Measurements from ENCODE around the gene MARK4. TPM values are rescaled to one million over a fixed set of nuclear protein-coding genes. Genes with fewer than 3 reads are reported as not detected.

Gene MARK4
- total and polyA plus RNA-seq, 2 experiments from 2014 or later, result 16.6 to 38.6 TPM

- peaks cover 7% of the 10 kb centered on the region; the same call in 1 of the 2 replicates for H3K4me1 ChIP-seq (ENCODE audit: insufficient read depth)
- H3K4me2 ChIP-seq, result peak overlapping the region; percentile 92
- Mint-ChIP-seq H3K4me3 (peak overlapping the region; percentile 77), H3K4me1 (peaks cover 16% of the 10 kb centered on the region), H3K27ac (no peak overlapping the region), H3K36me3 (ENCODE audit: low read depth) (no peaks in the 10 kb centered on the region), H3K27me3 (ENCODE audit: insufficient read depth, low read depth, poor library complexity) (peaks cover 21% of the 10 kb centered on the region), H3K9me3 (no peaks in the 10 kb centered on the region)
- ATAC-seq (peak; percentile 42), DNase-seq (ENCODE audit: low spot score) (peak; percentile 61)
- peak overlapping the region; percentile 80 for H3K4me3 ChIP-seq
- H2AFZ ChIP-seq, result no peak overlapping the region
- H3K27me3 ChIP-seq (ENCODE audit: insufficient read depth), result peaks cover 20% of the 10 kb centered on the region
- H3F3A ChIP-seq (replicated peaks; ENCODE audit: low read depth), result peaks cover 4% of the 10 kb centered on the region; the same call in 1 of the 2 replicates
- no peaks in the 10 kb centered on the region for H3K9me2 ChIP-seq (ENCODE audit: insufficient read depth)
- peaks cover 16% of the 10 kb centered on the region for H4K20me1 ChIP-seq (replicated peaks; ENCODE audit: insufficient read depth)
- peaks cover 27% of the 10 kb centered on the region for H3K79me2 ChIP-seq (replicated peaks; ENCODE audit: insufficient read depth)
- no peak overlapping the region for H3K27ac ChIP-seq (ENCODE audit: low read depth)
- H3K36me3 ChIP-seq (ENCODE audit: insufficient read depth), result no peaks in the 10 kb centered on the region
- TF ChIP-seq, protein P1, sequence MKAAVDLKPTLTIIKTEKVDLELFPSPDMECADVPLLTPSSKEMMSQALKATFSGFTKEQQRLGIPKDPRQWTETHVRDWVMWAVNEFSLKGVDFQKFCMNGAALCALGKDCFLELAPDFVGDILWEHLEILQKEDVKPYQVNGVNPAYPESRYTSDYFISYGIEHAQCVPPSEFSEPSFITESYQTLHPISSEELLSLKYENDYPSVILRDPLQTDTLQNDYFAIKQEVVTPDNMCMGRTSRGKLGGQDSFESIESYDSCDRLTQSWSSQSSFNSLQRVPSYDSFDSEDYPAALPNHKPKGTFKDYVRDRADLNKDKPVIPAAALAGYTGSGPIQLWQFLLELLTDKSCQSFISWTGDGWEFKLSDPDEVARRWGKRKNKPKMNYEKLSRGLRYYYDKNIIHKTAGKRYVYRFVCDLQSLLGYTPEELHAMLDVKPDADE (IDR thresholded peaks at IDR 0.05), result no peak
- TF ChIP-seq ZNF331 (CRISPR knock-in tag; IDR thresholded peaks at IDR 0.05; ENCODE audit: low read depth) (no peak), ZNF462 (CRISPR knock-in tag; IDR thresholded peaks at IDR 0.05) (no peak), EZH2 (IDR thresholded peaks at IDR 0.05; ENCODE audit: low read depth, unreplicated experiment) (no peak), POLR2AphosphoS5 (IDR thresholded peaks at IDR 0.05; ENCODE audit: low read depth) (no peak), REST (IDR thresholded peaks at IDR 0.05; ENCODE audit: unreplicated experiment) (no peak), NANOG (IDR thresholded peaks at IDR 0.05; ENCODE audit: borderline replicate concordance) (no peak), EZH2phosphoT487 (IDR thresholded peaks at IDR 0.05; ENCODE audit: unreplicated experiment) (no peak), CREB1 (CRISPR knock-in tag; IDR thresholded peaks at IDR 0.05; ENCODE audit: low read depth) (no peak), STAT1 (IDR thresholded peaks at IDR 0.05; ENCODE audit: unreplicated experiment) (no peak), CTCF (conservative IDR thresholded peaks at IDR 0.05; ENCODE audit: low read depth in 2 of 2) (no peak), ZNF114 (CRISPR knock-in tag; IDR thresholded peaks at IDR 0.05) (no peak), JUNB (IDR thresholded peaks at IDR 0.05; ENCODE audit: unreplicated experiment) (no peak)
Observed at GRCh38 chr19:45251452-45252354, 632 bp downstream of the MARK4 start.
